Measurements from ENCODE around the gene EIF5A. TPM values are rescaled to one million over a fixed set of nuclear protein-coding genes. Genes with fewer than 3 reads are reported as not detected.
A peak's percentile ranks its signal among the peaks of the same experiment; 100 is the strongest.

Gene EIF5A
- total and polyA plus RNA-seq, 2 of the 8 experiments (the other 6 are each of a cell fraction or from before 2014, with no cell fraction given): 717 to 1,172 TPM

DNA sequence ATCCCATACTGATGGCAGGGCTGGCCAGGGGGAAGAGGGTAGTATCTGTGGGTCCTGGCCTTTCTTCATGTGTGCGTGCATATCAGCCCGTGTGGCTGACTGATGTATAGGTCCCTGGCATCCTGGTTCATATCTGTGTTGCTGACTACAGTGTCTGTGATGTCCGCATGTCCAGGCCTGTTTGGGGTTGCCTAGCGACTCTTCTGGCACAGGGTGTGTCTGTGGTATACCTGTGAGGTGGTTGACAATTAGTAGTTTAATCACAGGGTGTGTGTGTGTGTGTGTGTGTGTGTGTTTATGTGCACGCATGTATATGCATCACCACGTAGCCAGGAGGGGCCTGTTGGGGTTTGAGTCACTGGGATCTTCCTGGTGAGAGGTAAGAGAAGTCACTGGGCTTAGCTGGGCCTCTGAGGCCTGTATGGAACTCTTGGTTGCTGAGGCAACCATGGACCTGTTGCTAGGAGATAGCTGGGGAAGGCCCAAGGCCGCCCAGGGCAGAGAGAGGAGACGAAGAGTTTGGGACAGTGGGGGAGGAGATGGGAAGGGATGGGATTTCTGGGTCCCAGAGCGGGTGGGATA, 46.9 kb downstream of the EIF5A start:
- H4K5ac ChIP-seq (ENCODE audit: insufficient read length, low read depth, low read length): no peak overlapping the region
- TF ChIP-seq KDM4A (IDR thresholded peaks at IDR 0.05; ENCODE audit: low read depth, low read length, severe bottlenecking) (no peak), BACH1 (IDR thresholded peaks at IDR 0.05; ENCODE audit: low read length) (no peak), USF2 (IDR thresholded peaks at IDR 0.05; ENCODE audit: low read length) (no peak), BRCA1 (IDR thresholded peaks at IDR 0.05; ENCODE audit: low read depth, low read length) (no peak), GTF2F1 (IDR thresholded peaks at IDR 0.05; ENCODE audit: borderline replicate concordance, low read depth, low read length) (no peak), HDAC2 (IDR thresholded peaks at IDR 0.05; ENCODE audit: borderline replicate concordance in 1 of 2, low read depth in 2 of 2, low read length in 2 of 2) (no peak), FOSL1 (IDR thresholded peaks at IDR 0.05; ENCODE audit: insufficient read depth, low read depth, low read length) (no peak), RNF2 (IDR thresholded peaks at IDR 0.05; ENCODE audit: borderline replicate concordance, low read depth, low read length, missing control alignments, poor library complexity, severe bottlenecking) (no peak), RXRA (IDR thresholded peaks at IDR 0.05; ENCODE audit: insufficient read depth, low read depth, low read length) (no peak), SIX5 (IDR thresholded peaks at IDR 0.05; ENCODE audit: low read depth, low read length) (no peak)
- H3K4me3 ChIP-seq (ENCODE audit: extremely low read depth in 1 of 4, insufficient read depth in 2 of 4, low read depth in 3 of 4, low read length in 4 of 4): no peak overlapping the region
- no peak overlapping the region for H3K56ac ChIP-seq (replicated peaks; ENCODE audit: insufficient read length, low read depth, low read length)
- H2BK5ac ChIP-seq (ENCODE audit: low read depth, low read length): no peak overlapping the region
- no peaks in the 10 kb centered on the region for H3K79me2 ChIP-seq (ENCODE audit: control insufficient read depth in 1 of 2, insufficient read depth in 2 of 2, low read length in 2 of 2)
- H3K23ac ChIP-seq (ENCODE audit: insufficient read length): no peak overlapping the region
- H2BK20ac ChIP-seq (ENCODE audit: low read length): no peak overlapping the region
- no peak overlapping the region for H3K9ac ChIP-seq (replicated peaks in 1 of 4; ENCODE audit: extremely low read depth in 1 of 4, low read depth in 3 of 4, low read length in 3 of 4)
- H2BK120ac ChIP-seq (replicated peaks; ENCODE audit: low read depth, low read length): no peak overlapping the region
- POLR2A ChIA-PET (ENCODE audit: partially characterized antibody): interaction anchor here (0.9 to 7.8 kb wide), 12 partner anchors 13 to 86 kb away, joined by 3 to 91 read pairs (median 4); partner anchors contain the start of genes FGF11, GPS2, NEURL4 and TMEM256
- 0 out of 2 replicates have a peak overlapping the region, but pooled peaks have one; percentile 9 for H2BK15ac ChIP-seq (ENCODE audit: low read length)
- H3K18ac ChIP-seq (ENCODE audit: extremely low read depth, low read length): no peak overlapping the region
- 88% methylated on average over 9 of the region's 9 CpGs; no CpG with 5 or more reads in 1 of the 2 experiments for WGBS, 2 experiments (ENCODE audit: extremely low coverage in 1 of 2, insufficient coverage in 1 of 2, insufficient read length in 1 of 2, insufficient replicate concordance in 2 of 2, low coverage in 1 of 2, low lambda C conversion rate in 2 of 2, missing lambda C conversion rate in 1 of 2)
- peaks cover 0 to 19% (median 8%) of the 10 kb centered on the region in 4 experiments; a peak in 5 of 7 replicates for H3K4me1 ChIP-seq (replicated peaks in 1 of 4; ENCODE audit: control insufficient read depth in 3 of 4, insufficient read depth in 4 of 4, low read length in 3 of 4)
- no peaks in the 10 kb centered on the region for H3K9me3 ChIP-seq (ENCODE audit: insufficient read depth in 2 of 2, low read depth in 1 of 2, low read length in 1 of 2)
- no peak overlapping the region for H2AFZ ChIP-seq (ENCODE audit: low read length)
- H2AK5ac ChIP-seq (ENCODE audit: low read depth, low read length): 0 out of 2 replicates have a peak overlapping the region, but pooled peaks have one; percentile 15
- H4K20me1 ChIP-seq (replicated peaks in 1 of 2; ENCODE audit: control insufficient read depth in 1 of 2, insufficient read depth in 2 of 2, low read length in 2 of 2): no peaks in the 10 kb centered on the region
- 0 out of 2 replicates have a peak overlapping the region, but pooled peaks have one; percentile 60 for H2BK12ac ChIP-seq (ENCODE audit: low read depth, low read length)
- H3K79me1 ChIP-seq (ENCODE audit: low read depth, low read length): no peaks in the 10 kb centered on the region
- DNase-seq (ENCODE audit: low read depth in 1 of 2, low spot score in 2 of 2): no peak
- H3K4ac ChIP-seq (replicated peaks; ENCODE audit: insufficient read length, low read depth, low read length): peak overlapping the region; percentile 65
- no peak overlapping the region for H4K91ac ChIP-seq (replicated peaks; ENCODE audit: insufficient read length, low read length)
- no peaks in the 10 kb centered on the region for H3K36me3 ChIP-seq (ENCODE audit: control insufficient read depth in 2 of 4, insufficient read depth in 4 of 4, low read length in 3 of 4)
- CTCF ChIA-PET (ENCODE audit: partially characterized antibody): interaction anchor here (0.7 to 6.5 kb wide), 18 partner anchors 14 to 206 kb away, joined by 3 to 56 read pairs (median 10); partner anchors contain the start of genes ACAP1, CHRNB1, SENP3 and TMEM102
- H3K14ac ChIP-seq (ENCODE audit: insufficient read length): no peak overlapping the region
- H3K23me2 ChIP-seq (ENCODE audit: low read depth, low read length): peaks cover 15% of the 10 kb centered on the region; the same call in 1 of the 2 replicates
- H3K27ac ChIP-seq (ENCODE audit: low read depth, low read length): no peak overlapping the region
- no peaks in the 10 kb centered on the region for H3K27me3 ChIP-seq (replicated peaks in 1 of 4; ENCODE audit: control insufficient read depth in 3 of 4, extremely low read depth in 1 of 4, insufficient read depth in 3 of 4, low read length in 3 of 4)
- no peak for FAIRE-seq
- H3K4me2 ChIP-seq (ENCODE audit: insufficient read depth in 1 of 2, low read depth in 2 of 2, low read length in 2 of 2): no peak overlapping the region; a peak in 1 of 4 replicates
- no peak overlapping the region for H4K8ac ChIP-seq (ENCODE audit: extremely low read depth, insufficient read depth, low read length)

All from H1 (cell line).